ENCODE data around the gene ROR1. TPM values are rescaled to one million over a fixed set of nuclear protein-coding genes. Genes with fewer than 3 reads are reported as not detected.

The ROR1 gene
- total and polyA plus RNA-seq, 2 of the 13 experiments (the other 11 are each of a cell fraction or from before 2014, with no cell fraction given): 0.58 to 2.3 TPM

- CTCF ChIA-PET (ENCODE audit: low intra/inter-chr PET ratio, low total read pairs): no interaction called here
Measured at GRCh38 chr1:64212031-64212430, 438.2 kb downstream of the ROR1 start.

GRCh38 chr1:64215576-64215975, 441.8 kb downstream of the ROR1 start:
- H3K4me1 ChIP-seq (ENCODE audit: insufficient read depth, low read length): no peaks in the 10 kb centered on the region
- no peaks in the 10 kb centered on the region for H4K20me1 ChIP-seq (ENCODE audit: insufficient read depth, low read length)
- DNase-seq (ENCODE audit: low spot score) (no peak), ATAC-seq (no peak), FAIRE-seq (no peak)
- no peak overlapping the region for H2AFZ ChIP-seq (ENCODE audit: low read length)
- in situ Hi-C loops (cut with HindIII; ENCODE audit: extremely low pct_ligation_motif_present, low pct_unique_long_range_greater_than_20kb) (no loop called here), intact Hi-C loops (cut with micrococcal nuclease; ENCODE audit: unreplicated experiment) (no loop called here)
- no peak overlapping the region for H3K27ac ChIP-seq (ENCODE audit: extremely low read length, insufficient read depth, low read length)
- BruUV-seq (replicated peaks): no TSS peak
- H3K9me3 ChIP-seq (ENCODE audit: low read length): no peaks in the 10 kb centered on the region
- H3K27me3 ChIP-seq (ENCODE audit: control insufficient read depth in 1 of 2, insufficient read depth in 2 of 2, low read length in 2 of 2): 0 out of 5 replicates have a peak, but pooled peaks cover 0 to 4% of the 10 kb centered on the region in 2 experiments
- H3K4me3 ChIP-seq (replicated peaks in 1 of 3; ENCODE audit: insufficient read depth in 1 of 3, low read depth in 2 of 3, low read length in 3 of 3): no peak overlapping the region
- CTCF ChIA-PET (ENCODE audit: low intra/inter-chr PET ratio, low total read pairs): no interaction called here
- POLR2A ChIA-PET: no interaction called here
- 35% methylated on average over 3 of the region's 3 CpGs for WGBS (ENCODE audit: low lambda C conversion rate)
- no peak overlapping the region for H3K4me2 ChIP-seq (ENCODE audit: low read depth, low read length)
- H3K36me3 ChIP-seq (replicated peaks in 1 of 2; ENCODE audit: control insufficient read depth in 1 of 2, insufficient read depth in 2 of 2, low read length in 2 of 2): no peaks in the 10 kb centered on the region
- H3K9ac ChIP-seq (ENCODE audit: insufficient read depth, low read depth, low read length): no peak overlapping the region
- H3K79me2 ChIP-seq (ENCODE audit: insufficient read depth, low read length): no peaks in the 10 kb centered on the region
- TF ChIP-seq FOXC1 (CRISPR knock-in tag; IDR thresholded peaks at IDR 0.05; ENCODE audit: borderline replicate concordance): no peak
- TF ChIP-seq PHF8 (CRISPR knock-in tag; IDR thresholded peaks at IDR 0.05): no peak
- TF ChIP-seq ZBTB49 (CRISPR knock-in tag; IDR thresholded peaks at IDR 0.05; ENCODE audit: borderline replicate concordance): no peak
- no peak for TF ChIP-seq ZNF552 (CRISPR knock-in tag; IDR thresholded peaks at IDR 0.05; ENCODE audit: borderline replicate concordance)
- TF ChIP-seq ZNF414 (CRISPR knock-in tag; IDR thresholded peaks at IDR 0.05): no peak
- TF ChIP-seq CCDC6 (CRISPR knock-in tag; IDR thresholded peaks at IDR 0.05): no peak
- no peak for TF ChIP-seq ZNF530 (CRISPR knock-in tag; IDR thresholded peaks at IDR 0.05; ENCODE audit: low read depth)
- no peak for TF ChIP-seq JARID2 (CRISPR knock-in tag; IDR thresholded peaks at IDR 0.05; ENCODE audit: insufficient replicate concordance)
- no peak for TF ChIP-seq ZNF772 (CRISPR knock-in tag; IDR thresholded peaks at IDR 0.05)
- no peak for TF ChIP-seq ZNF879 (CRISPR knock-in tag; IDR thresholded peaks at IDR 0.05)
- no peak for TF ChIP-seq PAWR (CRISPR knock-in tag; IDR thresholded peaks at IDR 0.05; ENCODE audit: borderline replicate concordance)
- TF ChIP-seq SALL2 (CRISPR knock-in tag; IDR thresholded peaks at IDR 0.05): no peak
- TF ChIP-seq ZBTB1 (CRISPR knock-in tag; IDR thresholded peaks at IDR 0.05; ENCODE audit: borderline replicate concordance): no peak
- no peak for TF ChIP-seq KMT2B (CRISPR knock-in tag; IDR thresholded peaks at IDR 0.05)
- no peak for TF ChIP-seq GTF2F1 (IDR thresholded peaks at IDR 0.05; ENCODE audit: low read length)

More at GRCh38 chr1:64212031-64212430, 438.2 kb downstream of the ROR1 start:
- FAIRE-seq: no peak
- intact Hi-C loops (cut with micrococcal nuclease; ENCODE audit: unreplicated experiment): no loop called here
- no peak overlapping the region for H2AFZ ChIP-seq (ENCODE audit: low read length)
- TF ChIP-seq ZSCAN30 (CRISPR knock-in tag; IDR thresholded peaks at IDR 0.05) (no peak), NR2C2 (CRISPR knock-in tag; IDR thresholded peaks at IDR 0.05; ENCODE audit: borderline replicate concordance) (no peak), PPARG (CRISPR knock-in tag; conservative IDR thresholded peaks at IDR 0.05) (no peak), NFE2L2 (IDR thresholded peaks at IDR 0.05; ENCODE audit: low read length) (no peak), HNF4G (IDR thresholded peaks at IDR 0.05; ENCODE audit: borderline replicate concordance, low read depth, low read length) (no peak), HNF4G (CRISPR knock-in tag; IDR thresholded peaks at IDR 0.05; ENCODE audit: borderline replicate concordance, low read depth) (no peak), TCF7L2 (IDR thresholded peaks at IDR 0.05; ENCODE audit: low read depth, low read length) (no peak), ZNF3 (CRISPR knock-in tag; IDR thresholded peaks at IDR 0.05) (no peak)
- in situ Hi-C loops (cut with HindIII; ENCODE audit: extremely low pct_ligation_motif_present, low pct_unique_long_range_greater_than_20kb): no loop called here
- ATAC-seq: no peak
- no peaks in the 10 kb centered on the region for H3K27me3 ChIP-seq (ENCODE audit: control insufficient read depth in 1 of 2, insufficient read depth in 2 of 2, low read length in 2 of 2)
- no TSS peak for BruUV-seq (replicated peaks)
- no peaks in the 10 kb centered on the region for H3K79me2 ChIP-seq (ENCODE audit: insufficient read depth, low read length)
- H4K20me1 ChIP-seq (ENCODE audit: insufficient read depth, low read length): no peaks in the 10 kb centered on the region
- H3K4me1 ChIP-seq (ENCODE audit: insufficient read depth, low read length): no peaks in the 10 kb centered on the region
- POLR2A ChIA-PET: no interaction called here
- H3K4me3 ChIP-seq (replicated peaks in 1 of 3; ENCODE audit: insufficient read depth in 1 of 3, low read depth in 2 of 3, low read length in 3 of 3): no peak overlapping the region
- no peak overlapping the region for H3K27ac ChIP-seq (ENCODE audit: extremely low read length, insufficient read depth, low read length)
- H3K9ac ChIP-seq (ENCODE audit: insufficient read depth, low read depth, low read length): no peak overlapping the region
- no peak for DNase-seq (ENCODE audit: low spot score)
- no peaks in the 10 kb centered on the region for H3K36me3 ChIP-seq (replicated peaks in 1 of 2; ENCODE audit: control insufficient read depth in 1 of 2, insufficient read depth in 2 of 2, low read length in 2 of 2)
- H3K9me3 ChIP-seq (ENCODE audit: low read length): no peaks in the 10 kb centered on the region
- H3K4me2 ChIP-seq (ENCODE audit: low read depth, low read length): no peak overlapping the region

All from HepG2 (cell line).